Kidney (tissue), 14 donors: ENCODE measurements around the gene MACROD2. TPM values are rescaled to one million over a fixed set of nuclear protein-coding genes. Genes with fewer than 3 reads are reported as not detected.
A peak's percentile ranks its signal among the peaks of the same experiment; 100 is the strongest.

Experiments used
- DNase-seq, 5 donors: peaks; one replicate each; pipeline ENCODE4 v3.0.0-alpha.2; 2013 to 2020
- FAIRE-seq: peaks from 2 replicates; lab custom pipeline; 2012; peaks lifted over from hg19 to GRCh38; lab: Jason Lieb, UNC
- H3K27ac ChIP-seq, 2 donors: one replicate each; pipeline ENCODE4 v1.7.0; 2013; ENCODE audit warnings: low read depth in 2 of 2, low read length in 2 of 2, inconsistent platforms in 1 of 2
- H3K27me3 ChIP-seq: one replicate; pipeline ENCODE4 v1.7.1; 2013; ENCODE audit warnings: low read length, inconsistent platforms; ENCODE audit not compliant: control insufficient read depth, insufficient read depth
- H3K36me3 ChIP-seq, 3 donors: one replicate each; pipeline versions ENCODE4 v1.7.0 to v1.7.1; 2013; ENCODE audit warnings: low read length in 3 of 3, control low read depth in 1 of 3, inconsistent platforms in 1 of 3; ENCODE audit not compliant: insufficient read depth in 3 of 3, control insufficient read depth in 2 of 3
- H3K4me1 ChIP-seq, 3 donors: one replicate each; pipeline versions ENCODE4 v1.7.0 to v1.7.1; 2013; ENCODE audit warnings: low read length in 3 of 3, inconsistent platforms in 1 of 3, low read depth in 1 of 3; ENCODE audit not compliant: control insufficient read depth in 2 of 3, insufficient read depth in 2 of 3
- H3K4me3 ChIP-seq, 3 donors: one replicate each; pipeline versions ENCODE4 v1.7.0 to v1.8.1; 2013; ENCODE audit warnings: low read length in 3 of 3, control low read depth in 1 of 3, inconsistent platforms in 1 of 3
- H3K9ac ChIP-seq, 3 donors: one replicate each; pipeline versions ENCODE4 v1.7.0 to v1.7.1; 2013; ENCODE audit warnings: low read length in 3 of 3, control low read depth in 1 of 3, inconsistent platforms in 1 of 3
- H3K9me3 ChIP-seq, 3 donors: one replicate each; pipeline versions ENCODE4 v1.7.0 to v1.7.1; 2013; ENCODE audit warnings: low read length in 3 of 3, control low read depth in 1 of 3, inconsistent platforms in 1 of 3; ENCODE audit not compliant: control insufficient read depth in 2 of 3, insufficient read depth in 1 of 3
- CTCF ChIP-seq: IDR thresholded peaks from 3 replicates; pipeline ENCODE4 v1.5.1; 2012; ENCODE audit warnings: mild to moderate bottlenecking, moderate library complexity, borderline replicate concordance; ENCODE audit not compliant: insufficient read depth; ENCODE audit errors: extremely low read depth
- intact Hi-C: fragments of 100-400 bp; cut with DNase I; formaldehyde crosslinking; loops from one replicate; pipeline ENCODE4 v1.11.1; 2022
- polyA plus RNA-seq: library from polyadenylated mRNA; stranded (reverse); fragments of 350-450 nt; fragmentation: Illumina TruSeq; extraction: RNeasy Lipid Tissue Mini Kit (QIAGEN cat#74804); gene quantifications from one replicate; pipeline ENCODE4 v1.2.3, GENCODE V29; 2014; ENCODE audit warnings: low read depth, low replicate concordance; ENCODE audit not compliant: insufficient read depth
- total RNA-seq: library from RNA; stranded (reverse); fragmentation: NEBNext Ultra II Directional; extraction: Animal tissue kit (Norgen Biotek cat#: 25700); gene quantifications from one replicate; pipeline ENCODE4 v1.2.1, GENCODE V29; 2021
- donor health status: control.
- donor health status: control.
- donor health status: control.
- donor health status: control.
- donor health status: control.
- donor health status: DM: yes; HTN: yes; CAD: no.
- donor health status: Normal renal cell carcinoma (clear cell type).

The MACROD2 gene
- total and polyA plus RNA-seq, 2 donors from 2014 or later: 3.0 to 10.0 TPM

GRCh38 chr20:14815340-14815739 is 820.0 kb downstream of the MACROD2 start:
- DNase-seq: no peak

GRCh38 chr20:14816471-14816870 is 821.2 kb downstream of the MACROD2 start:
- no peak overlapping the region for H3K4me3 ChIP-seq
- H3K4me1 ChIP-seq: no peaks in the 10 kb centered on the region
- DNase-seq (no peak), FAIRE-seq (no peak)
- no peak overlapping the region for H3K27ac ChIP-seq
- no peak overlapping the region for H3K9ac ChIP-seq
- no peak for TF ChIP-seq CTCF
- intact Hi-C loops: no loop called here
- no peaks in the 10 kb centered on the region for H3K27me3 ChIP-seq
- no peaks in the 10 kb centered on the region for H3K9me3 ChIP-seq
- no peaks in the 10 kb centered on the region for H3K36me3 ChIP-seq

More at GRCh38 chr20:14815340-14815739, 820.0 kb downstream of the MACROD2 start:
- Histone ChIP-seq H3K27ac (no peak overlapping the region), H3K9ac (no peak overlapping the region), H3K4me3 (no peak overlapping the region), H3K9me3 (no peaks in the 10 kb centered on the region), H3K27me3 (no peaks in the 10 kb centered on the region), H3K4me1 (no peaks in the 10 kb centered on the region), H3K36me3 (no peaks in the 10 kb centered on the region)
- FAIRE-seq: no peak
- intact Hi-C loops: no loop called here
- TF ChIP-seq CTCF: no peak

DNA sequence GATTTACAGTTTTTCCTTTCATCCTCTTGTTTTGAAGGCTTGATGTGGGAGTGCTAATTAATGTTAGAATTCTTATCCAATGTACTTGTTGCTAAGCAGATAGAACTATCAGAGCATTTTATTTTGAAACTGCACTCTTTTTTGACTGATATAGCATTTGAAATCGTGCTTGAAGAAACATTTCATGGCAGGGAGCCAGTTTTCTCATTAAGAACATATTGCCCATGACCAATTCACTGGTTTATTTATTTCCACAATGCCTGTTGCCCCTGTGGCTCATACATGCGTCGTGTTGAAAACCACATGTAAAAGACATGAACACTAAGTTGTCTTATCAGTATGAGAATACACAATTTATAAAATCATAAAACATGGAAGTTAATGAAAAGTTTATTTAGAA is 821.8 kb downstream of the MACROD2 start:
- Histone ChIP-seq H3K27ac (no peak overlapping the region), H3K4me1 (no peaks in the 10 kb centered on the region), H3K9me3 (no peaks in the 10 kb centered on the region), H3K4me3 (no peak overlapping the region), H3K36me3 (no peaks in the 10 kb centered on the region), H3K9ac (no peak overlapping the region), H3K27me3 (no peaks in the 10 kb centered on the region)
- no peak for TF ChIP-seq CTCF
- DNase-seq: peak in 2 of 5 donors; percentile 25 to 29
- intact Hi-C loops: no loop called here
- no peak for FAIRE-seq

- Histone ChIP-seq H3K9ac (no peak overlapping the region), H3K27ac (no peak overlapping the region), H3K4me1 (no peaks in the 10 kb centered on the region), H3K27me3 (no peaks in the 10 kb centered on the region), H3K36me3 (no peaks in the 10 kb centered on the region), H3K4me3 (no peak overlapping the region), H3K9me3 (no peaks in the 10 kb centered on the region)
- DNase-seq: no peak
- TF ChIP-seq CTCF: no peak
- intact Hi-C loops: no loop called here
- no peak for FAIRE-seq
Measured at GRCh38 chr20:14820771-14821170, 825.5 kb downstream of the MACROD2 start.
